C4-2B (cell line): Measurements from ENCODE around the gene CCDC69.

Experiments
- H3K27ac ChIP-seq: fragments of 450-650 bp; 2 replicates; pipeline ENCODE4 v1.5.1; 2017
- CTCF ChIP-seq: fragments of 450-650 bp; conservative IDR thresholded peaks from 2 replicates; pipeline ENCODE4 v1.5.1; 2017; ENCODE audit warnings: mild to moderate bottlenecking
- ZFX ChIP-seq: fragments of 450-650 bp; IDR thresholded peaks from 2 replicates; pipeline ENCODE4 v1.6.1; 2017

The CCDC69 gene

GRCh38 chr5:151214614-151215545, 9.0 kb downstream of the CCDC69 start:
- TF ChIP-seq ZFX (0 out of 2 replicates have a peak, but pooled peaks have one; percentile 26), CTCF (no peak)
- H3K27ac ChIP-seq = no peak overlapping the region

- TF ChIP-seq CTCF (no peak), ZFX (no peak)
- no peak overlapping the region for H3K27ac ChIP-seq
Observed at GRCh38 chr5:151213803-151214613, 9.9 kb downstream of the CCDC69 start.

- H3K27ac ChIP-seq = no peak overlapping the region
- TF ChIP-seq ZFX (no peak), CTCF (no peak)
Observed at GRCh38 chr5:151212406-151212798, 11.5 kb downstream of the CCDC69 start.

GRCh38 chr5:151208481-151208914, 15.4 kb downstream of the CCDC69 start:
- H3K27ac ChIP-seq = no peak overlapping the region
- TF ChIP-seq ZFX (no peak), CTCF (no peak)

- TF ChIP-seq ZFX (no peak), CTCF (no peak)
- no peak overlapping the region for H3K27ac ChIP-seq
Observed at GRCh38 chr5:151205411-151205810, 18.5 kb downstream of the CCDC69 start.

- no peak overlapping the region for H3K27ac ChIP-seq
- no peak for TF ChIP-seq CTCF
- no peak for TF ChIP-seq ZFX
Observed at GRCh38 chr5:151204051-151204450, 19.8 kb downstream of the CCDC69 start.
